GM19239 (cell line): ENCODE measurements around the gene GLO1.
"Not testable (repeated sequence)": the region's sequence is repeated elsewhere in the genome, so short reads cannot be mapped to it uniquely, and the experiment has no call there.

Source experiments
- DNase-seq: peaks from one replicate; pipeline ENCODE4 v3.0.0; 2011; ENCODE audit warnings: low spot score; ENCODE audit not compliant: insufficient read length
- FAIRE-seq: peaks from 2 replicates; lab custom pipeline; 2011; peaks lifted over from hg19 to GRCh38; lab: Jason Lieb, UNC

GLO1 gene

GRCh38 chr6:38713812-38714211 lies 10.9 kb upstream of the GLO1 start:
- FAIRE-seq = peak; percentile 23
- no peak for DNase-seq

DNA sequence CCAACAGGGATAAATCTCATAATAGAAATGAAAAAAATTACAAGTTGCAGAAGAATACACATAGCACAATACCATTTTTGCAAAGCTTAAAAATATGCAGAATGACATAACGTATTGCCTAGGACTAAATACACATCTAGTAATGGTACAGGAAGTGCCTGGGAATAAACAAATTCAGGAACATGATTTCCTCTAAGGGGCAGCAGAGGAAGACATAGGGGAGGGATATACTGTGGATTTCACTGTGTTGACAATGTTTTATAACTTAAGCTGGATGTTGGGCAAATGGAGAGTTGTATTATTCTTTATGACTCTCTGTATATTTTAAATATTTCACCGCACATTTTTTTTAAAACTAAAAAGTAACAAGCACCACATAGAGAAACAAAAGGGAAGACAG lies 5.6 kb upstream of the GLO1 start:
- DNase-seq = no peak
- no peak for FAIRE-seq

- DNase-seq (no peak), FAIRE-seq (no peak)
These were observed 3.0 kb upstream of the GLO1 start for GRCh38 chr6:38705924-38706323.

DNA sequence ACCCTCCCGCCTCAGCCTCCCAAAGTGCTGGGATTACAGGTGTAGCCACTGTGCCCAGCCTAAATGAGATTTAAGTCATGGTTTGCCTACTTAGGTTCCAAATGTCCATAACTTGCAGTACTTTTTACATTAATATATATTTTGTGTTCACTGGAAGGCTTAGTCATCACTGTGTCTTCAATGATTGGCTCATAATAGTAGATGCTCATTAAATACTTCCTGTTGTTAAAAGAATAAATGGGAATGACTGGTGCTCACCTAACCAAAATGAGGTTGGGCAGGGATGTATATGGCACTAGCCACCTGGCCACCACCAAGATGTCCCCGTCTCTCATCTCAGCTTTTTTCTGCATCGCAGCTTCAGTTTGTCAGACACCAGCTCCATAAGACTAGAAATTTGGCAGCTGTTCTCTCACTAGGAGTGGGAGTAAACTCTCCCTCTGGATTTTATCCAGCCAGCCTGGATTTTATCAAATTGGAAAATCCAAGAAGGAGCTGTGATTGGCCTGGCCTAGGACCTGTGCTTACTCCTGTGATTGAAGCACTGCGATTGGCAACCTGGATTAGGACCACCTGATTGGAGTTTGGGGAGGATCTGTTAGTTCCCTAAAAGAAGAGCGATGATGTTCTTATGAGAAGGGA lies 1.1 kb upstream of the GLO1 start:
- DNase-seq (no peak), FAIRE-seq (no peak)

DNA sequence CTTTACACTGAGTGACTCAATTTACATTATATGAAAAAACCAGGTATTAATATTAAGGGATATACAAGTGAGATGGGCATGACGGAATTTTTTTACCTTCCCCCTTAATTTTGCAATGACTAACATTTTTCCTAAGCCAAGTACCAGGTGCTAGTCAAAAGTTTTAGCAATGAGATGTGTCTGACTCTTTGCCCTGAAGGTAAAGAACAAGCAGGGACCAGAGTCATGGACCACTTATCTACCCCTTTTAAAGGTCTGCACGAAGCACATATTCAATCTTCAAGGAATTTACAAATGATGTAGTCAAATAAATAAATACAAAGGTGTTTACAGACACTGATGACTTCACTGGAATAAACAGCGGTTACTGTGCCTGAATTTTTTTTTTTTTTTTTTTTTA lies 1.4 kb downstream of the GLO1 start:
- FAIRE-seq (no peak), DNase-seq (no peak)

DNA sequence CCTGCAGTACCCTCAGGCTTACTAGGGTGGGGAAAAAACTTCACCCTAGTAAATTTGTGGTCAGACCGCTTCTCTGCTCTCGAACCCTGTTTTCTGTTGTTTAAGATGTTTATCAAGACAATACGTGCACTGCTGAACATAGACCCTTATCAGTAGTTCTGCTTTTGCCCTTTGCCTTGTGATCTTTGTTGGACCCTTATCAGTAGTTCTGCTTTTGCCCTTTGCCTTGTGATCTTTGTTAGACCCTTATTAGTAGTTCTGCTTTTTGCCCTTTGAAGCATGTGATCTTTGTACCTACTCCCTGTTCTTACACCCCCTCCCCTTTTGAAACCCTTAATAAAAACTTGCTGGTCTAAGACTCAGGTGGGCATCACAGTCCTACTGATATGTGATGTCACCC lies 3.2 kb downstream of the GLO1 start:
- DNase-seq, FAIRE-seq: not testable (repeated sequence)

DNA sequence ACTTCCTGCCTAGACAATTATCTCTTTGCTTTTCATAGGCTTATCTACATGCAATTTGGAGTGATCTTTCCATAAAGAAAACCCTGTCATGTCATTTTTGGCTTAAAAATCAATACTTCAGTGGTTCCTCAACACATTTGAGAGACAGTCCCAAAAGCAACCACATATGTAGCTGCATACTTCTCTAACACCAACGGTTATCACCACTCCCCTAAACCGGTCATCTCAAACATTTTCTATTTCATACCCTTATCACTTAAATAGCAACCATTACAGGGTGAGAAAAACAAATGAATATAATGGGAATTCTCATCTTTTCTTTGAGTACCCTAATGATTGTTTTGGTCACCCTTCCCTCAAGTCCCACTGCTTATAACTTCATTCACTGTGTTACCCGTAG lies 5.1 kb downstream of the GLO1 start:
- FAIRE-seq (no peak), DNase-seq (no peak)

DNA sequence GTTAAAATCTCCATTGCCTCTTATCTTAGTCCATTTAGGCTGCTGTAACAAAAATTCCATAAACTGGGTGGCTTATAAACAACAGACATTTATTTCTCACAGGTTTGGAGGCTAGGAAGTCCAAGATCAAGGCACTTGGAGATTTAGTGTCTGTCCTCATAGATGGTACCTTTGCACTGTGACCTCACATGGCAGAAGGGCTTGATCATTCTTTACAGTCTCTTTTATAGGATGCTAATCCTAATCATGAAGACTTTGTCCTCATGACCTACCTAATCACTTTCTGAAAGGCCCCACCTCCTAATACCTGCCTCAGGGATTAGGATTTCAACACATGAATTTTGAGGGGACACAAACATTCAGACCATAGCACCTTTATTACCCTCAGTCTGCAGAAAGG lies 6.6 kb downstream of the GLO1 start:
- DNase-seq (no peak), FAIRE-seq (no peak)

DNA sequence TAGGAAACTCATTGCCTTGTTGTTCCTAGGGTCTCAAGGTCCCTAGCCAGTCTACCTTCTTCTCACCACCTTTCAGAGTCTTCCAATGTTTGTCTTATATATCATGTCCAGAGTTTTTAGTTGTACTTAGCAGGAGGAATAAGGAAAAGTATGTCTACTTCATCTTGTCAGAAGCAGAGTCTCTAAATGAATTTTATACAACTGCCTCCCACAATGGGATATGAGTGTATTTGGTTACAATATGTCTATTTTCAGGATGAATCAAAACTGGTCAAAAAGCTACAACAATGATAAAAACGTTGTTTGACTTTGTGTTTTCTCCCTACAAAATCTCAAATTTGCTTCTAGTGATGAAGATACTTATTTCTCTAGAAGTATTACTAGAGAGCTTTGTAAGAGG lies 7.0 kb downstream of the GLO1 start:
- no peak for DNase-seq
- peak; percentile 37 for FAIRE-seq

DNA sequence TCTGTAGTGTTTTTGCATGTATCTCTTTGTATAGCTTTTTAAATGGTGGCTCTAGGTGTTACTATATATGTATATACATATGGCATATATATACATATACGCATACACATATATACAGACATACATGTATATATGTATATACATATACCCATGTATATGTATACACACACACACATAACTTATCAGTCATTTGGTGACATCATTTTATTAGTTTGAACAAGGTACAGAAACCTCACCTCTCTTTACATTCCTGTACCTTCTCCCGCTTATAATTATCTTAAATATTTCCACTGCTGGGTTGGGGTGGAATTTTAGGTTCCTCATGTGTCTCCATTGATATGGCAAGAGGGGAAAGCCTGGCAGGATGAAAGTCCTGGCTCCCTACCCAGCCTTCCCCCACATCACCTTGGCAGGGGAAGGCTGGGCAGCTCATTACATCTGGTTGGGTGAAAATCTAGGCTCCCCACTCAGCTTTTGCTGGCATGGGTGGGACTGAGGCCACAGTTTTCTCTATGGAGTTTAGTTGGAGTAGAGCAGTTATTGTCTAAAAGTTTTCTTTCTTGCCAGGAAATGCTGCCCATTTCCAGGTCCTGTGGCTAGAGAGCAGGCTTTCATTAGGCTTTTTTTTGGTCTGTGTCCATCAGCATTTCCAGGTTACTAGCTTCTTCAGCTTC lies 7.6 kb downstream of the GLO1 start:
- DNase-seq = no peak
- no peak for FAIRE-seq

- FAIRE-seq = peak; percentile 93
These were observed 14.3 kb downstream of the GLO1 start for GRCh38 chr6:38688579-38689087.

GRCh38 chr6:38687549-38687948 lies 15.4 kb downstream of the GLO1 start:
- DNase-seq (no peak), FAIRE-seq (no peak)

More at GRCh38 chr6:38688579-38689087, 14.3 kb downstream of the GLO1 start:
- DNase-seq = no peak

- DNase-seq (no peak), FAIRE-seq (peak; percentile 49)
These were observed 15.9 kb downstream of the GLO1 start for GRCh38 chr6:38687043-38687353.

- FAIRE-seq (no peak), DNase-seq (no peak)
These were observed 16.5 kb downstream of the GLO1 start for GRCh38 chr6:38686270-38687042.

GRCh38 chr6:38684904-38685303 lies 18.0 kb downstream of the GLO1 start:
- DNase-seq (no peak), FAIRE-seq (no peak)

DNA sequence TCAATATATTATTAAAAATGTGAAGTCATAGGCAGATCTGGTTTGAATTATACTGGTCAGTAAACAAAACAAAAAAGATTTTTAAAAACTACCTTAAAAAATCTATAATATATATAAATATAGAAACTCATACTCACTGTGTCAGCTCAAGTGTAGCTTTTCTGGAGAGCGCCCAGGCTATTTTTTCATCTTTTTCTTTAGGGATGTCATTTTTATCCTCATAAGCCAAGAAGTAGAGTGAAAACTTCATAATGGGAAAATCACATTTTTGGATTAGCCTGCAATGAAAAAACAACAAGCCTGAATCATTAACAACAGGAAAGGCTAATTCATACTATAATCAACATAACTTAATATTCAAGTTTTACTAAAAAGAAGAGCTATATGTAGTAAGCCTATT lies 18.7 kb downstream of the GLO1 start:
- no peak for FAIRE-seq
- DNase-seq = no peak

DNA sequence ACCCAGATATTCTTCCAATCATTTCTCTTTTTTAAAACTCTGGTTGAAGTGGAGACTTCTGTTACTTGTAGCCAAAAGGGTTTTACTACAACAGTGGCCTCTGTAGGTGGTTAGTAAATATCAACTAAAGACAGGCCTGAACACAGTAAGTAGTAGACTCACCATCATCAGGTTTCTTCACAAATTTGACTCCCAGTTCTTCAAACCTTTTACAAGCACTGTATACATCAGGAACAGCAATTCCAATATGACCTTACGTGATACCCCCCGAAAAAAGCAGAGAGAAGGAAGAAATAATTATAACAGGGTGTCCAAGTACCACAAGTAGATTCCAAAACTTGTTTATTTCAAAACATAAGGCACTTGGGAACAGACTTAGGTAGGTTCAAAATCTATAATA lies 21.1 kb downstream of the GLO1 start:
- FAIRE-seq = no peak

GRCh38 chr6:38679668-38680067 lies 23.3 kb downstream of the GLO1 start:
- DNase-seq (no peak), FAIRE-seq (no peak)

More for the DNA sequence above, 21.1 kb downstream of the GLO1 start:
- no peak for DNase-seq

DNA sequence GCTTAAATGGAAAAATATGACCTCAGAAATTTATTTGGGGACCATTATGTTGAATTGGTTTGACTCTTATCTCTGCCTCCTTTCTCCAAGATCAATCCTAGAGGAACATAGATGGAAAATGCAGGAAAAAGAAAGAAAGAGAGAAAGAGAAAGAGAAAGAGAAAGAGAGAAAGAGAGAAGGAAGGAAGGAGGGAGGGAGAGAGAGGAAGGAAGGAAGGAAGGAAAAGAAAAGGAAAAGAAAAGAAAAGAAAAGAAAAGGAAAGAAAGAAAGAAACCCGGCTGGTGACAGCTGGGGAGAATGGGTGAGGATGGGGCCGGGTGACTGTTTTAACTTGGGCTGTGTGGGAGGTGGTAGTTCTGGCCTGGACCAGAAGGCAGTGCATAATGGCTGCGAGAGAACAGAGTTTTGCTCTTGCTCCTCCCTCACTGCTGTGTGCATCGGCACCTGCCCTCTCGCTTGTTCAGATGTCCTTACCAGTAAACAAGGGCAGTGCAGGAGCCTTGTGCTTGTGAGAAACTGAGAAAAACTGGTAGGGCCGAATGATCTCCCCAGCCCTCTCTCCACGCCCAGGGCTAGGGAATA lies 24.7 kb downstream of the GLO1 start:
- DNase-seq (no peak), FAIRE-seq (no peak)

DNA sequence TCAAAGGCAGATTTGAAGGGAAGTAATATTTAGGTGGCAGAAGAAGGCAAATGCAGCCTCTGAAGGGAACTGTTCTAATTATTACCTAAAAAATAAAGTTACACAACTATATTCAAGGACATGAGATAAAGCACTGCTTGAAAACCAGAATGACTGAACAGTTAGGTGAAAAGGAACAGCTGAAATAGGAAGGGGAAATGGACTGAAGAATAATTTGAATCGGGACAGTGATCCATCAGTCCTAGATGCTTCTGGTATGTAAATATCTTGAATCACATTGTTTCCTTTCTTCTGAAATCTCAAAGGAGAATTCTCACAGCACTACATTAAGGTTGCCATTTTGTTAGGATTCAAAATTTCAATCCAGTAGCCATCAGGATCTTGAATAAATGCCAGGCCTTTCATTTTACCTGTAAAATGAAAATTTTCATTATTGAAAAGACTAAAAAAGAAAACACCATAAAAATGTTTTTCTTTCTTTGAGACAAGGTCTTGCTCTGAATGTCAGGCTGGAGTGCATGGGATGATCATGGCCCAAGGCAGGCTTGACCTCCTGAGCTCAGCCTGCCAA lies 25.9 kb downstream of the GLO1 start:
- DNase-seq (no peak), FAIRE-seq (peak; percentile 93)
